Stimulated activated CD4-positive, alpha-beta T cell treated with anti-CD3 and anti-CD28 coated beads, Interleukin-4, amount 100 ng/mL, for 48 hours (primary cell): Measurements from ENCODE around the gene IL13RA2.

Experiments
- DNase-seq, 2 donors: peaks; one replicate each; pipeline ENCODE4 v3.0.0-alpha.2; 2020; ENCODE audit warnings: low read depth in 2 of 2

IL13RA2 gene

GRCh38 chrX:114985967-114986592 is 31.3 kb downstream of the IL13RA2 start:
- no peak for DNase-seq

- no peak for DNase-seq
Measured at GRCh38 chrX:114976292-114976691, 41.1 kb downstream of the IL13RA2 start.

- DNase-seq, result no peak
Measured at GRCh38 chrX:114973013-114973412, 44.4 kb downstream of the IL13RA2 start.

GRCh38 chrX:114970806-114971205 is 46.6 kb downstream of the IL13RA2 start:
- DNase-seq, result no peak

- DNase-seq, result no peak
Measured at GRCh38 chrX:114964374-114964773, 53.0 kb downstream of the IL13RA2 start.

GRCh38 chrX:114962209-114962608 is 55.2 kb downstream of the IL13RA2 start:
- DNase-seq, result no peak

- DNase-seq, result no peak
Measured at GRCh38 chrX:114959729-114960128, 57.7 kb downstream of the IL13RA2 start.
